ENCODE results near the gene KAT2B. TPM values are rescaled to one million over a fixed set of nuclear protein-coding genes. Genes with fewer than 3 reads are reported as not detected.
A peak's percentile ranks its signal among the peaks of the same experiment; 100 is the strongest.

The KAT2B gene
- total RNA-seq, 5 donors from 2014 or later (not counting 1 experiment from before 2014, with no cell fraction given) = 49.5 to 98.8 (median 80.8) TPM

DNA sequence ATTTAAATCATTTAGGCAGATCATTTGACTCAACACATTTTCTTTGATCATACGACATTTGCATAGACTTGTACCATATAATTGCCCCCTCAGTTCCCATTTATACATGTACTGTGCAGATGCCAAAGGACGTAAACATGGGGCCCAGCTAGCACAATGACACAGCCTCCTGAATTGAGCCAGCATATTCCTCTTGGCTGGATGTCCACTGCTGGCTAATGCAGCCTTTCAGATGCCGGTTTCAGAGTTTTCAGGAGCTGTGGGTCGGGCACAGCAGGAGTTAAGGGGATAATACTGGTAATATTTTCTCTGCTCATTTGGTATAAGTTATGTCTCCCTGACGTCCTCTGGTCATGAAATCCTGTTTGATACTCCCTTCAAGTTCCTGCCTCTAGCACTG is 39.4 kb downstream of the KAT2B start:
- DNase-seq (no peak), ATAC-seq (replicated peaks in 1 of 4) (no peak)
- Mint-ChIP-seq H3K27me3 (no peaks in the 10 kb centered on the region), H3K4me1 (peaks cover 23 to 51% (median 38%) of the 10 kb centered on the region in 3 donors), H3K36me3 (peaks cover 49% of the 10 kb centered on the region), H3K27ac (no peak overlapping the region), H3K4me3 (no peak overlapping the region), H3K9me3 (no peaks in the 10 kb centered on the region)
- Histone ChIP-seq H3K4me3 (ENCODE audit: control insufficient read depth in 1 of 2, extremely low read depth in 1 of 2, low read length in 1 of 2) (no peak overlapping the region), H3K9me3 (no peaks in the 10 kb centered on the region), H3K36me3 (ENCODE audit: control insufficient read depth in 2 of 2, extremely low read depth in 1 of 2, insufficient read depth in 1 of 2, low read length in 1 of 2) (peaks cover 0 to 31% of the 10 kb centered on the region in 2 donors), H3K27ac (ENCODE audit: low read length) (no peak overlapping the region), H3K4me1 (ENCODE audit: control insufficient read depth in 1 of 2, extremely low read depth in 1 of 2, insufficient read depth in 2 of 2, low read length in 2 of 2) (peaks cover 3 to 6% of the 10 kb centered on the region in 2 experiments), H3K27me3 (replicated peaks in 1 of 2; ENCODE audit: control insufficient read depth in 2 of 2, extremely low read depth in 1 of 2, insufficient read depth in 2 of 2, low read length in 1 of 2) (no peaks in the 10 kb centered on the region)
- 67% methylated on average over 3 of the region's 5 CpGs for WGBS (ENCODE audit: insufficient coverage)
- POLR2A ChIA-PET = interaction anchor here in 1 of 2 donors (0.6 kb wide), 1 partner anchor 44 kb away, joined by 3 read pairs; no protein-coding TSS in a partner anchor
- CTCF ChIA-PET = interaction anchor here in 1 of 2 donors (0.6 kb wide), 1 partner anchor 267 kb away, joined by 3 read pairs; no protein-coding TSS in a partner anchor

DNA sequence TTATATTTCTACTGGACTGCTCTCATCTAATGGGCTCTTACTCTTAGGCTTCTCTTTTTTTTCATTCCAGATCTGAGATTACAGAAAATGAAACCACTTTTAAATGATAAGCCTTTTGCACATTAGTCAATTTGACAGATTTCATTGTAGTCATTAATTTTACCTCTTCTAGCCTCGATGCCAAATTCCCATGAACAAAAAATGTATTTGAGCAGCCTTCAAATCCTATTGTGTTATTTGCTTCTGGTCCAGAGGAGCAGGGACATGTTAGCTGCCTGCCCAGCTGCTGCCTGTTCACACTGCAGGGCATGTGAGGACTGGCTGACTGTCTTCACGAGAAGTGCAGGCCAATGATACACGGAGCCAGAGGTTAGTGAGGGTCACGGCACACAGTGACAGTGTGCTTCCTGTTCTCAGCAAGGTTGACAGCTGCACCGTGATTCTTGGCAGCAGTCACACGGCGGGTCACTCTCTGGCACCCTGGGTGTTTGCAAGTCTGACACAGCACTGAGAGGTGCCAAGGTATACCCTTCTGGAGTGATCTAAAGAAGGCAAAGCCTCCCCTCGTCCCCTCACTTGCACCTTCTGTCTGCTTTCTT is 40.8 kb downstream of the KAT2B start:
- peak; percentile 65 to 87 (median 72) for ATAC-seq (replicated peaks in 1 of 4)
- DNase-seq = peak in 31 of 35 experiments; percentile 1 to 56 (median 23)
- ChIA-PET POLR2A (no interaction called here), CTCF (interaction anchor here in 1 of 2 donors (0.6 to 1.0 kb wide), 2 partner anchors 132 to 197 kb away, joined by 3 to 5 read pairs; no protein-coding TSS in a partner anchor)
- Histone ChIP-seq H3K36me3 (ENCODE audit: control insufficient read depth in 2 of 2, extremely low read depth in 1 of 2, insufficient read depth in 1 of 2, low read length in 1 of 2) (peaks cover 0 to 30% of the 10 kb centered on the region in 2 donors), H3K4me1 (ENCODE audit: control insufficient read depth in 1 of 2, extremely low read depth in 1 of 2, insufficient read depth in 2 of 2, low read length in 2 of 2) (peaks cover 3 to 6% of the 10 kb centered on the region in 2 experiments), H3K9me3 (no peaks in the 10 kb centered on the region), H3K27ac (ENCODE audit: low read length) (peak overlapping the region; percentile 52), H3K27me3 (replicated peaks in 1 of 2; ENCODE audit: control insufficient read depth in 2 of 2, extremely low read depth in 1 of 2, insufficient read depth in 2 of 2, low read length in 1 of 2) (no peaks in the 10 kb centered on the region), H3K4me3 (ENCODE audit: control insufficient read depth in 1 of 2, extremely low read depth in 1 of 2, low read length in 1 of 2) (no peak overlapping the region)
- Mint-ChIP-seq H3K4me1 (peaks cover 23 to 45% (median 34%) of the 10 kb centered on the region in 3 donors), H3K27ac (peak overlapping the region; percentile 40 to 80), H3K4me3 (peak overlapping the region in 1 of 3 donors; percentile 54), H3K9me3 (no peaks in the 10 kb centered on the region), H3K27me3 (no peaks in the 10 kb centered on the region), H3K36me3 (peaks cover 50% of the 10 kb centered on the region)
- 29% methylated on average over 6 of the region's 8 CpGs for WGBS (ENCODE audit: insufficient coverage)

DNA sequence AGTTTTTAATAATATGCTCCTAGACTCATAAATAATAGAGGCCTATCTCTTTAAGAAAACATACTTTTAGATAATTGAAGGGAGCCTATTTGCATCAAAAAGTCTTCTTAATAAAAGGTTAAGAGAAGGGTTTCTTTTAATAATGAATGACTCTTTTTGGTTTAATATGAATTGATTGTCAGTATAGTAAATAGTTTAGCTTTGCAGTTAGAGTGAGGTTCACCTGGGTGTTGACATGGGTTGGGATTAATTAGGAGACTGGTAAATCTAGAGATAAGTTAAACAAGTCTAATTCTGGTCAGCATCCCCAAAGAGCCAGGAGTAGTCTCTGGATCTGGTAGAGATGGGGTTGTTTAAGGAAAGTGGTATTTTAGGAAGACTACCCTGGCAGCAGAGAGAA is 43.0 kb downstream of the KAT2B start:
- H3K27ac ChIP-seq (ENCODE audit: low read length) = no peak overlapping the region
- H3K36me3 Mint-ChIP-seq = peaks cover 53% of the 10 kb centered on the region
- DNase-seq (no peak), ATAC-seq (replicated peaks in 1 of 4) (no peak)
- ChIA-PET POLR2A (interaction anchor here (0.5 to 1.5 kb wide), 2 partner anchors 9 to 1539 kb away, joined by 6 read pairs; no protein-coding TSS in a partner anchor), CTCF (no interaction called here)
- peak overlapping the region; percentile 2 to 22 for H3K27ac Mint-ChIP-seq
- H3K4me3 Mint-ChIP-seq = no peak overlapping the region
- no peaks in the 10 kb centered on the region for H3K27me3 ChIP-seq (replicated peaks in 1 of 2; ENCODE audit: control insufficient read depth in 2 of 2, extremely low read depth in 1 of 2, insufficient read depth in 2 of 2, low read length in 1 of 2)
- no peaks in the 10 kb centered on the region for H3K9me3 ChIP-seq
- H3K27me3 Mint-ChIP-seq = no peaks in the 10 kb centered on the region
- H3K4me3 ChIP-seq (ENCODE audit: control insufficient read depth in 1 of 2, extremely low read depth in 1 of 2, low read length in 1 of 2) = no peak overlapping the region
- peaks cover 3 to 6% of the 10 kb centered on the region in 2 experiments for H3K4me1 ChIP-seq (ENCODE audit: control insufficient read depth in 1 of 2, extremely low read depth in 1 of 2, insufficient read depth in 2 of 2, low read length in 2 of 2)
- peaks cover 23 to 45% (median 31%) of the 10 kb centered on the region in 3 donors for H3K4me1 Mint-ChIP-seq
- peaks cover 0 to 27% of the 10 kb centered on the region in 2 donors for H3K36me3 ChIP-seq (ENCODE audit: control insufficient read depth in 2 of 2, extremely low read depth in 1 of 2, insufficient read depth in 1 of 2, low read length in 1 of 2)
- no peaks in the 10 kb centered on the region for H3K9me3 Mint-ChIP-seq

DNA sequence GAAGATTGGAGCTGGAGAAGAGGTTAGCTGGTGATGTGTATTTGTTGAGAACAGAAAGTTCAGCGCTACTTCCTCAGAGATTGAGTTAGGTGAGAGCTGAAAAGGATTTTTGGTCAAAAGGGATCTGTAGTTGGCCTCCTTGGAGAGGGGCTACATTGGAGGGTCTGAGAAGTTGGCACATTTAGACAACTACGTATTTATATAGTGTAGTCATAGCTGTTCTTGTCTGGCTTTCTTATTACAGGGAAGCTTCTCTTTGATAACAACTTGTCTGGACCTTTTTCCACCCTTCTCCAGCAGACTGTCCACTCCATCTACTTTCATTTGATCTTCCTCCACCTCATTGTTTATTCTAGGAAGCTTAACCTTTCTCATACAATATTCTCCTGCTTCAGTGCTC is 43.7 kb downstream of the KAT2B start:
- Histone ChIP-seq H3K27ac (ENCODE audit: low read length) (no peak overlapping the region), H3K4me3 (ENCODE audit: control insufficient read depth in 1 of 2, extremely low read depth in 1 of 2, low read length in 1 of 2) (no peak overlapping the region), H3K36me3 (ENCODE audit: control insufficient read depth in 2 of 2, extremely low read depth in 1 of 2, insufficient read depth in 1 of 2, low read length in 1 of 2) (peaks cover 0 to 24% of the 10 kb centered on the region in 2 donors), H3K9me3 (no peaks in the 10 kb centered on the region), H3K4me1 (ENCODE audit: control insufficient read depth in 1 of 2, extremely low read depth in 1 of 2, insufficient read depth in 2 of 2, low read length in 2 of 2) (peaks cover 3 to 6% of the 10 kb centered on the region in 2 experiments), H3K27me3 (replicated peaks in 1 of 2; ENCODE audit: control insufficient read depth in 2 of 2, extremely low read depth in 1 of 2, insufficient read depth in 2 of 2, low read length in 1 of 2) (no peaks in the 10 kb centered on the region)
- ChIA-PET CTCF (no interaction called here), POLR2A (interaction anchor here in 1 of 2 donors (1.5 kb wide), 1 partner anchor 10 kb away, joined by 6 read pairs; no protein-coding TSS in a partner anchor)
- Mint-ChIP-seq H3K4me1 (peaks cover 23 to 50% (median 36%) of the 10 kb centered on the region in 3 donors), H3K9me3 (peaks cover 0 to 3% (median 3%) of the 10 kb centered on the region in 3 donors), H3K36me3 (peaks cover 55% of the 10 kb centered on the region), H3K27ac (peak overlapping the region in 1 of 2 donors; percentile 16), H3K4me3 (no peak overlapping the region), H3K27me3 (no peaks in the 10 kb centered on the region)
- 90% methylated on average over 1 of the region's 2 CpGs for WGBS (ENCODE audit: insufficient coverage)
- ATAC-seq (replicated peaks in 1 of 4) (no peak), DNase-seq (no peak)

DNA sequence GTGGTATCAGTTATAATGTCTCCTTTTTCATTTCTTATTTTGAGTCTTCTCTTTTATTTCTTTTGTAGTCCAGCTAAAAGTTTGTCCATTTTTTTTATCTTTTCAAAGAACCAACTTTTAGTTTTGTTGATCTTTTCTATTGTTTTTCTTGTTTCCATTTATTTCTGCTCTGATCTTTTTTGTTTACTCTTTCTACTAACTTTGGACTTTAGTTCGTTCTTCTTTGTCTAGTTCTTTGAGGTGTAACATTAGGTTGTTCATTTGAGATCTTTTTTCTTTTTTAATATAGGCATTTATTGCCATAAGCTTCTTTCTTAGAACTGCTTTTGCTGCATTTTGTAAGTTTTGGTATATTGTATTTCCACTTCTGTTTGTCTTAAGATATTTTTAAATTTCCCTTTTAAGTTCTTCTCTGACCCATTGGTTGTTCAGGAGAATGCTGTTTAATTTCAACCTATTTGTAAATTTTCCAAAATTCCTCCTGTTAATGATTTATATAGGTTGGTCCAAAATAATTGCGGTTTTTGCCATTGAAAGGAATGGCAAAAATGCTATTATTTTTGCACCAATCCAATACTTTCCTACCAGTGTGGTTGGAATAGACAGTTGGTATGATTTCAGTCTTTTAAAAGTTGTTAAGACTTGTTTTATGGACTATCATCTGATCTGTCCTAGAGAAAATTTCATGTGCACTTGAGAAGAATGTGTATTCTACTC is 51.2 kb downstream of the KAT2B start:
- Mint-ChIP-seq H3K4me1 (peaks cover 22 to 52% (median 29%) of the 10 kb centered on the region in 3 donors), H3K36me3 (peaks cover 80% of the 10 kb centered on the region), H3K27me3 (no peaks in the 10 kb centered on the region), H3K9me3 (peaks cover 3 to 16% (median 5%) of the 10 kb centered on the region in 3 donors), H3K27ac (peak overlapping the region; percentile 5 to 50), H3K4me3 (no peak overlapping the region)
- no peak for ATAC-seq (replicated peaks in 1 of 4)
- Histone ChIP-seq H3K4me3 (ENCODE audit: control insufficient read depth in 1 of 2, extremely low read depth in 1 of 2, low read length in 1 of 2) (no peak overlapping the region), H3K36me3 (ENCODE audit: control insufficient read depth in 2 of 2, extremely low read depth in 1 of 2, insufficient read depth in 1 of 2, low read length in 1 of 2) (peaks cover 0 to 37% of the 10 kb centered on the region in 2 donors), H3K27me3 (replicated peaks in 1 of 2; ENCODE audit: control insufficient read depth in 2 of 2, extremely low read depth in 1 of 2, insufficient read depth in 2 of 2, low read length in 1 of 2) (no peaks in the 10 kb centered on the region), H3K9me3 (no peaks in the 10 kb centered on the region), H3K27ac (ENCODE audit: low read length) (no peak overlapping the region), H3K4me1 (ENCODE audit: control insufficient read depth in 1 of 2, extremely low read depth in 1 of 2, insufficient read depth in 2 of 2, low read length in 2 of 2) (no peaks in the 10 kb centered on the region)
- no peak for DNase-seq
- CTCF ChIA-PET = no interaction called here
- POLR2A ChIA-PET = interaction anchor here in 1 of 2 donors (0.6 kb wide), 1 partner anchor 24 kb away, joined by 3 read pairs; no protein-coding TSS in a partner anchor
- no CpG with 5 or more reads among the region's 2 CpGs for WGBS (ENCODE audit: insufficient coverage)

DNA sequence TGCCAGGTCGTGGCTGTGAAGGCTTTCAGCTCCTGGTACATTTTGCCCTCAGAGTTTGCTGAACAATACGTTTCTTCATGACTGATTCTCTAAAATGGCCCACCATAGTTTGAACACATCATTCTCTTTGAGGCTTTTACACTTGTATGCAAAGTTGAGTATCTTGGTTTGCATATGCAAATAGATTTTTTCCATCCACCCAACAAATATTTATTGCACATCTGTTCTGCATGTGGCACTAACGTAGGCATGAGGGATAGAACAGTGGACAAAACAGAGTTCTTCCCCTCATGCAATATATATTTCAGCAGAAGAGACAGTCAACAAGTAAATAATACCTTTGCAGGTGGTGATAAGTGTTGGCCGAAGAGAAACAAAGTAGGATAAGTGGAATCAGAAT is 55.2 kb downstream of the KAT2B start:
- ATAC-seq (replicated peaks in 1 of 4) (no peak), DNase-seq (no peak)
- Histone ChIP-seq H3K9me3 (no peaks in the 10 kb centered on the region), H3K27ac (ENCODE audit: low read length) (no peak overlapping the region), H3K4me3 (ENCODE audit: control insufficient read depth in 1 of 2, extremely low read depth in 1 of 2, low read length in 1 of 2) (no peak overlapping the region), H3K27me3 (replicated peaks in 1 of 2; ENCODE audit: control insufficient read depth in 2 of 2, extremely low read depth in 1 of 2, insufficient read depth in 2 of 2, low read length in 1 of 2) (no peaks in the 10 kb centered on the region), H3K36me3 (ENCODE audit: control insufficient read depth in 2 of 2, extremely low read depth in 1 of 2, insufficient read depth in 1 of 2, low read length in 1 of 2) (peaks cover 10 to 51% of the 10 kb centered on the region in 2 donors), H3K4me1 (ENCODE audit: control insufficient read depth in 1 of 2, extremely low read depth in 1 of 2, insufficient read depth in 2 of 2, low read length in 2 of 2) (peaks cover 6 to 7% of the 10 kb centered on the region in 2 experiments)
- H3K27me3 Mint-ChIP-seq = no peaks in the 10 kb centered on the region
- peaks cover 37 to 58% (median 48%) of the 10 kb centered on the region in 3 donors for H3K4me1 Mint-ChIP-seq
- peak overlapping the region in 1 of 2 donors; percentile 61 for H3K27ac Mint-ChIP-seq
- ChIA-PET POLR2A (no interaction called here), CTCF (interaction anchor here in 1 of 2 donors (0.9 kb wide), 1 partner anchor 23 kb away, joined by 3 read pairs; no protein-coding TSS in a partner anchor)
- H3K4me3 Mint-ChIP-seq = no peak overlapping the region
- peaks cover 0 to 2% (median 0%) of the 10 kb centered on the region in 3 donors for H3K9me3 Mint-ChIP-seq
- 92% methylated on average over 1 of the region's 4 CpGs for WGBS (ENCODE audit: insufficient coverage)
- peaks cover 67% of the 10 kb centered on the region for H3K36me3 Mint-ChIP-seq

All from T-cell (primary cell).